Lower lobe of right lung (tissue), 2 donors: Measurements from ENCODE around the gene RAB40B. TPM values are rescaled to one million over a fixed set of nuclear protein-coding genes. Genes with fewer than 3 reads are reported as not detected.
A peak's percentile ranks its signal among the peaks of the same experiment; 100 is the strongest.

Source experiments
- ATAC-seq, 2 donors: fragments of 200-7000 bp; cut with Tn5 transposase; one replicate each; pipeline ENCODE4 v1.9.1; 2020 to 2022; ENCODE audit warnings: mild to moderate bottlenecking in 2 of 2, moderate library complexity in 2 of 2
- DNase-seq: peaks from one replicate; pipeline ENCODE4 v3.0.0-alpha.2; 2020
- H3K27ac ChIP-seq: fragments of 200-600 bp; one replicate; pipeline ENCODE4 v1.8.0; 2022
- H3K27me3 ChIP-seq: fragments of 200-600 bp; one replicate; pipeline ENCODE4 v1.8.0; 2022; ENCODE audit warnings: low read depth
- H3K36me3 ChIP-seq: fragments of 200-600 bp; one replicate; pipeline ENCODE4 v1.8.0; 2022; ENCODE audit warnings: mild to moderate bottlenecking
- H3K4me1 ChIP-seq: fragments of 200-600 bp; one replicate; pipeline ENCODE4 v1.8.0; 2022
- H3K4me3 ChIP-seq: fragments of 200-600 bp; one replicate; pipeline ENCODE4 v1.8.0; 2022; ENCODE audit warnings: mild to moderate bottlenecking
- H3K9me3 ChIP-seq: fragments of 200-600 bp; one replicate; pipeline ENCODE4 v1.8.0; 2022
- intact Hi-C: fragments of 100-400 bp; cut with DNase I; formaldehyde crosslinking; loops from one replicate; pipeline ENCODE4 v1.11.0; 2022
- total RNA-seq: library from RNA; stranded (reverse); fragmentation: NEBNext Ultra II Directional; extraction: Animal tissue kit (Norgen Biotek cat#: 25700); gene quantifications from one replicate; pipeline ENCODE4 v1.2.1, GENCODE V29; 2021
- TF ChIP-seq, protein P1 (sequence below): fragments of 200-600 bp; IDR thresholded peaks from one replicate; pipeline ENCODE4 v1.8.0; 2022; ENCODE audit warnings: antibody characterized with exemption, mild to moderate bottlenecking
- donor health status: DM: no; HTN: yes; CAD: no; lungs with severe emphysema.

Gene RAB40B
- total RNA-seq, 1 donor from 2014 or later, result 10.2 TPM

GRCh38 chr17:82647593-82648164 lies 50.8 kb downstream of the RAB40B start:
- Histone ChIP-seq H3K27me3 (no peaks in the 10 kb centered on the region), H3K36me3 (peaks cover 18% of the 10 kb centered on the region), H3K9me3 (no peaks in the 10 kb centered on the region), H3K4me1 (peaks cover 24% of the 10 kb centered on the region), H3K27ac (peak overlapping the region; percentile 95), H3K4me3 (peak overlapping the region; percentile 98)
- peak; percentile 54 to 70 for ATAC-seq
- intact Hi-C loops, result no loop called here
- TF ChIP-seq, protein P1, sequence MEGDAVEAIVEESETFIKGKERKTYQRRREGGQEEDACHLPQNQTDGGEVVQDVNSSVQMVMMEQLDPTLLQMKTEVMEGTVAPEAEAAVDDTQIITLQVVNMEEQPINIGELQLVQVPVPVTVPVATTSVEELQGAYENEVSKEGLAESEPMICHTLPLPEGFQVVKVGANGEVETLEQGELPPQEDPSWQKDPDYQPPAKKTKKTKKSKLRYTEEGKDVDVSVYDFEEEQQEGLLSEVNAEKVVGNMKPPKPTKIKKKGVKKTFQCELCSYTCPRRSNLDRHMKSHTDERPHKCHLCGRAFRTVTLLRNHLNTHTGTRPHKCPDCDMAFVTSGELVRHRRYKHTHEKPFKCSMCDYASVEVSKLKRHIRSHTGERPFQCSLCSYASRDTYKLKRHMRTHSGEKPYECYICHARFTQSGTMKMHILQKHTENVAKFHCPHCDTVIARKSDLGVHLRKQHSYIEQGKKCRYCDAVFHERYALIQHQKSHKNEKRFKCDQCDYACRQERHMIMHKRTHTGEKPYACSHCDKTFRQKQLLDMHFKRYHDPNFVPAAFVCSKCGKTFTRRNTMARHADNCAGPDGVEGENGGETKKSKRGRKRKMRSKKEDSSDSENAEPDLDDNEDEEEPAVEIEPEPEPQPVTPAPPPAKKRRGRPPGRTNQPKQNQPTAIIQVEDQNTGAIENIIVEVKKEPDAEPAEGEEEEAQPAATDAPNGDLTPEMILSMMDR, result no peak
- no peak for DNase-seq

DNA sequence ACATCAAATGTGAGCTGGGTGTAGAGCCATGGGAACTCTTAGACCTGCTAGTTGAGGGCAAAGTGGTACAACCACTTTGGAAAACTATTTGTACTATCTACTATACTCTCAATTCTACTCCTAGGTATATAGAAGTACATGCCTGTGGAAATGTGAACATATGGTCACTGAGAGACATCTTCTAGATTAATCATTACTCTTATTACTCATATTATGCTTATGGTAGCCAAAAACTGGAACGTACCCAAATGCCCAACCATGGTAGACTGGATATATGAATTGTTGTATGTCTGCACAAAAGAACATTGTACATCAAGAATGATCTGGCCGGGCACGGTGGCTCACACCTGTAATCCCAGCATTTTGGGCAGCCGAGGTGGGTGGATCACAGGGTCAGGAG lies 53.0 kb downstream of the RAB40B start:
- H3K4me1 ChIP-seq, result peaks cover 24% of the 10 kb centered on the region
- intact Hi-C loops, result no loop called here
- peak; percentile 45 for DNase-seq

DNA sequence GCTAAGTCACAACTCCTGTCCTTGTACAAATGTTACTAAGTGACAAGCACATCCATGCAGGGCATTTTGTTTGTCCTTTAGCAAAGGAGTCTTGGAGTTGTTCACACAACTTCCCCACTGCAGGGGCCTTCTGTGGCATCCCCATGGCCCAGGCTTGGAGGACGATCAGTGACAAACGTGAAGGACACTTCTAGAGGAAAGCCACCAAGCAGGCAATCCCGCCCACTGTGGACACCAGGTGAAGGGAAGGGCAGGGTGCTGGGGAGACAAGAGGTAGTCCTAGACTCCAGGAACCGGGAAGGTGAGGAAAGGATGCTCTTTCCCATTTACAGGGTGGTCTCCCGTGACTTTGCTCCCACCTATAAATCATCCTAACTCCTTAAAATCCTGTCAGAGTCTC lies 54.4 kb downstream of the RAB40B start:
- TF ChIP-seq, protein P1, result no peak
- Histone ChIP-seq H3K27me3 (no peaks in the 10 kb centered on the region), H3K4me1 (peaks cover 24% of the 10 kb centered on the region), H3K36me3 (peaks cover 51% of the 10 kb centered on the region), H3K27ac (no peak overlapping the region), H3K9me3 (no peaks in the 10 kb centered on the region), H3K4me3 (no peak overlapping the region)
- ATAC-seq (no peak), DNase-seq (peak; percentile 14)
- intact Hi-C loops, result no loop called here

More for the DNA sequence above, 53.0 kb downstream of the RAB40B start:
- Histone ChIP-seq H3K36me3 (peaks cover 40% of the 10 kb centered on the region), H3K27ac (no peak overlapping the region), H3K9me3 (no peaks in the 10 kb centered on the region), H3K27me3 (no peaks in the 10 kb centered on the region), H3K4me3 (no peak overlapping the region)
- TF ChIP-seq, protein P1, result no peak
- ATAC-seq, result no peak

- Histone ChIP-seq H3K4me3 (no peak overlapping the region), H3K4me1 (peaks cover 18% of the 10 kb centered on the region), H3K9me3 (no peaks in the 10 kb centered on the region), H3K36me3 (peaks cover 56% of the 10 kb centered on the region), H3K27me3 (no peaks in the 10 kb centered on the region), H3K27ac (no peak overlapping the region)
- DNase-seq, result peak; percentile 13
- TF ChIP-seq, protein P1, result no peak
- ATAC-seq, result no peak
- intact Hi-C loops, result no loop called here
These were observed 56.5 kb downstream of the RAB40B start for GRCh38 chr17:82642022-82642421.

GRCh38 chr17:82640036-82640435 lies 58.5 kb downstream of the RAB40B start:
- no peak for ATAC-seq
- H3K27ac ChIP-seq, result no peak overlapping the region
- H3K4me1 ChIP-seq, result no peaks in the 10 kb centered on the region
- intact Hi-C loops, result no loop called here
- H3K9me3 ChIP-seq, result no peaks in the 10 kb centered on the region
- no peak overlapping the region for H3K4me3 ChIP-seq
- TF ChIP-seq, protein P1, result no peak
- peaks cover 56% of the 10 kb centered on the region for H3K36me3 ChIP-seq
- DNase-seq, result peak; percentile 0
- H3K27me3 ChIP-seq, result no peaks in the 10 kb centered on the region
